Panc1 (cell line): ENCODE data around the gene SH3BP4. TPM values are rescaled to one million over a fixed set of nuclear protein-coding genes. Genes with fewer than 3 reads are reported as not detected.

Experiments
- ATAC-seq: fragments of 200-7000 bp; cut with Tn5 transposase; 2 replicates; pipeline ENCODE4 v1.9.1; 2020; ENCODE audit warnings: mild to moderate bottlenecking, moderate library complexity
- BruUV-seq: library from RNA; stranded (reverse); fragments of 400-500 nt; replicated peaks from 2 replicates; lab custom pipeline; 2021; lab: Mats Ljungman, UMichigan
- CTCF ChIA-PET: fragments of 300-600 bp; sonication (Branson Sonifier 250); formaldehyde crosslinking; loops from one replicate; lab custom pipeline; 2022; ENCODE audit warnings: antibody characterized with exemption; lab: Charles Lee
- POLR2A ChIA-PET: fragments of 300-600 bp; sonication (Branson Sonifier 250); formaldehyde crosslinking; loops from one replicate; lab custom pipeline; 2022; ENCODE audit warnings: antibody characterized with exemption; lab: Charles Lee
- DNase-seq: peaks from one replicate; pipeline ENCODE4 v3.0.0-alpha.2; 2010; ENCODE audit warnings: low read depth, low spot score
- H3K27ac ChIP-seq: 2 replicates; pipeline ENCODE4 v1.5.1; 2011; ENCODE audit warnings: mild to moderate bottlenecking, low read length, inconsistent platforms
- H3K27me3 ChIP-seq: fragments of 200-500 bp; sonication (Bioruptor generic); 2 replicates; pipeline ENCODE4 v1.6.0; 2014; ENCODE audit warnings: low read length, inconsistent platforms; ENCODE audit not compliant: control insufficient read depth, insufficient read depth
- H3K36me3 ChIP-seq: fragments of 200-500 bp; sonication (Bioruptor generic); 2 replicates; pipeline ENCODE4 v1.5.1; 2014; ENCODE audit warnings: inconsistent platforms, mild to moderate bottlenecking, low read length, moderate library complexity; ENCODE audit not compliant: control insufficient read depth, insufficient read depth
- H3K4me1 ChIP-seq: 2 replicates; pipeline ENCODE4 v1.5.1; 2011; ENCODE audit warnings: inconsistent platforms, mild to moderate bottlenecking, low read length, moderate library complexity; ENCODE audit not compliant: control insufficient read depth, insufficient read depth
- H3K4me3 ChIP-seq, 2 experiments: 2 replicates each; pipeline ENCODE4 v1.5.1; 2011 to 2012; ENCODE audit warnings: low read depth in 2 of 2, low read length in 2 of 2, mild to moderate bottlenecking in 2 of 2, inconsistent platforms in 1 of 2, moderate library complexity in 1 of 2
- H3K9me3 ChIP-seq: fragments of 200-500 bp; sonication (Bioruptor generic); 2 replicates; pipeline ENCODE4 v1.5.1; 2014; ENCODE audit warnings: low read depth, mild to moderate bottlenecking, inconsistent platforms, low read length, moderate library complexity; ENCODE audit not compliant: control insufficient read depth, insufficient read depth
- CTCF ChIP-seq: fragments of 450-650 bp; IDR thresholded peaks from 2 replicates; pipeline ENCODE4 v1.5.1; 2017; ENCODE audit warnings: mild to moderate bottlenecking
- POLR2AphosphoS5 ChIP-seq: IDR thresholded peaks from 2 replicates; pipeline ENCODE4 v1.6.1; 2012; ENCODE audit warnings: mild to moderate bottlenecking, low read depth, low read length, moderate library complexity
- REST ChIP-seq, 2 experiments: IDR thresholded peaks; 2 replicates each; pipeline ENCODE4 v1.6.1; 2011 to 2012; ENCODE audit warnings: low read depth in 2 of 2, control low read depth in 1 of 2, low read length in 1 of 2, mild to moderate bottlenecking in 1 of 2, moderate library complexity in 1 of 2; ENCODE audit not compliant: insufficient read depth in 1 of 2
- SIN3A ChIP-seq: IDR thresholded peaks from 2 replicates; pipeline ENCODE4 v1.6.1; 2012; ENCODE audit warnings: low read depth, mild to moderate bottlenecking, low read length, moderate library complexity, borderline replicate concordance; ENCODE audit not compliant: insufficient read depth
- TCF7L2 ChIP-seq: IDR thresholded peaks from 2 replicates; pipeline ENCODE4 v1.6.1; 2011; ENCODE audit warnings: mild to moderate bottlenecking, low read depth, low read length, inconsistent platforms
- in situ Hi-C: cut with HindIII; loops from 2 replicates; pipeline ENCODE4 v1.10.0; 2016; ENCODE audit warnings: low sequenced_read_pairs, low pct_unique_long_range_greater_than_20kb
- intact Hi-C: fragments of 100-400 bp; cut with micrococcal nuclease; formaldehyde crosslinking; loops from one replicate; pipeline ENCODE4 v1.10.0; 2022; ENCODE audit not compliant: unreplicated experiment
- total RNA-seq: library from RNA; stranded (reverse); gene quantifications from one replicate; pipeline ENCODE4 v1.2.1, GENCODE V29; 2021; ENCODE audit not compliant: unreplicated experiment

SH3BP4 gene
- total RNA-seq, 1 experiment from 2014 or later, result 133 TPM

DNA sequence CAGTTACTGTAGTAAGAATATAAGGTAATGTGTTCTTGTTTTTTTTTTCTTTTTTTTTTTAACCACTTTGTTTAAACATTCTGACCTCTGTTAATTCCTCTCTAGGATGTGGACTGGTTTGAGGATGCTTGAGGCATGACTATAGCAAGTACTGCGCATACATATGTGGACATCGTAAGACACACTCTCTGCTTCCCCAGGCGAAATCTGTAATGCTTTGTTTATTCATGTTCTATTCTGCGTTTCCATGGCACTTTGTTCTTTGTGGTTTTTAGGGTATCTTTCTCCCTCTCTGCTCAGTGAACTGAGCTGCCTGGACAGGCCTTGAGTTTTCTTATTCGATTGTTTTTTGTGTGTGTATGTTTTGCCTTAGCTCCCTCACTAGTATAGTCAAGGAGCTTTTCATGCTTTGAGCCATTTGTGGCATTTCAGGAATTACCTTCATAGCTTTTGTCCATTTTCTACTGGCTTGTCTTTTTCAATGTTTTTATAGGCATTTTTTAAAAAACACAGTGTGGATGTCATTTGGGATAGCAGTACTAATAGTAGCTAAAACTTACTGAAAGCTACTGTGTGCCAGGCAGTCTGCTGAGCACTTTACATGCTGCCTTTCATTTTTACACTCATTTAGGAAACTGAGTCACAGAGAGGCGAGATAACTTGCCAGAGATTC is 1.9 kb upstream of the SH3BP4 start:
- H3K27me3 ChIP-seq, result no peaks in the 10 kb centered on the region
- intact Hi-C loops, result no loop called here
- BruUV-seq, result no TSS peak
- ChIA-PET CTCF (interaction anchor here (0.6 kb wide), 1 partner anchor 22 kb away, joined by 4 read pairs; no protein-coding TSS in a partner anchor), POLR2A (no interaction called here)
- H3K9me3 ChIP-seq, result no peaks in the 10 kb centered on the region
- peak overlapping the region; percentile 90 for H3K27ac ChIP-seq
- H3K36me3 ChIP-seq, result no peaks in the 10 kb centered on the region; the same call in 1 of the 2 replicates
- H3K4me1 ChIP-seq, result peaks cover 21% of the 10 kb centered on the region
- TF ChIP-seq SIN3A (no peak), TCF7L2 (no peak), POLR2AphosphoS5 (no peak), CTCF (no peak), REST (IDR thresholded peaks at IDR 0.05; ENCODE audit: insufficient read depth in 1 of 2, low read depth in 2 of 2, low read length in 1 of 2) (no peak)
- DNase-seq (no peak), ATAC-seq (no peak)
- H3K4me3 ChIP-seq, result peak overlapping the region in 1 of 2 experiments; percentile 12; a peak in 1 of 4 replicates
- in situ Hi-C loops, result no loop called here

- no TSS peak for BruUV-seq
- Histone ChIP-seq H3K9me3 (no peaks in the 10 kb centered on the region), H3K36me3 (no peaks in the 10 kb centered on the region; the same call in 1 of the 2 replicates), H3K4me3 (no peak overlapping the region; a peak in 1 of 4 replicates), H3K27me3 (no peaks in the 10 kb centered on the region), H3K27ac (peak overlapping the region; percentile 90), H3K4me1 (peaks cover 26% of the 10 kb centered on the region)
- TF ChIP-seq TCF7L2 (no peak), SIN3A (no peak), CTCF (no peak), REST (IDR thresholded peaks at IDR 0.05; ENCODE audit: insufficient read depth in 1 of 2, low read depth in 2 of 2, low read length in 1 of 2) (no peak)
- CTCF ChIA-PET, result interaction anchor here (0.6 to 0.7 kb wide), 2 partner anchors 21 to 138 kb away, joined by 3 to 4 read pairs; no protein-coding TSS in a partner anchor
- POLR2A ChIA-PET, result interaction anchor here (0.7 kb wide), 1 partner anchor 19 kb away, joined by 4 read pairs; no protein-coding TSS in a partner anchor
- ATAC-seq (no peak), DNase-seq (no peak)
- in situ Hi-C loops, result no loop called here
- intact Hi-C loops, result no loop called here
Measured at GRCh38 chr2:234950435-234950729, 1.4 kb upstream of the SH3BP4 start.
